OCI-LY3 (cell line): ENCODE measurements around the gene FBXW8.

Experiments used
- CTCF ChIP-seq: fragments of 200-600, 300-600 bp; sonication (generic); IDR thresholded peaks from 2 replicates; pipeline ENCODE4 v1.5.1; 2014; ENCODE audit warnings: antibody characterized with exemption, low read length, low read depth
- EZH2phosphoT487 ChIP-seq: fragments of 200-600 bp; shearing (Covaris generic); IDR thresholded peaks from 2 replicates; pipeline ENCODE4 v1.6.1; 2018; ENCODE audit warnings: antibody characterized with exemption, mixed run types, low read depth

GRCh38 chr12:116916122-116916521 lies 5.4 kb downstream of the FBXW8 start:
- TF ChIP-seq CTCF, result no peak
- TF ChIP-seq EZH2phosphoT487, result no peak
